GOT3 (cell line): ENCODE measurements around the gene KDM4F.
"Not testable (repeated sequence)": the region's sequence is repeated elsewhere in the genome, so short reads cannot be mapped to it uniquely, and the experiment has no call there.

Experiments
- DNase-seq: peaks from one replicate; lab custom pipeline; 2025; ENCODE audit warnings: mixed read lengths; lab: John Stamatoyannopoulos, UW

The KDM4F gene

GRCh38 chr11:95049122-95049521 is at the start of gene KDM4F:
TSS of gene KDM4F (plus strand) at chr11:95049422.
- DNase-seq, result not testable (repeated sequence)

GRCh38 chr11:95003716-95004115 is 45.5 kb upstream of the KDM4F start:
- no peak for DNase-seq

- no peak for DNase-seq
Observed at GRCh38 chr11:95005642-95006041, 43.6 kb upstream of the KDM4F start.

- DNase-seq, result no peak
Observed at GRCh38 chr11:95011376-95011775, 37.8 kb upstream of the KDM4F start.

- no peak for DNase-seq
Observed at GRCh38 chr11:95014184-95014821, 34.9 kb upstream of the KDM4F start.

- DNase-seq, result no peak
Observed at GRCh38 chr11:95016139-95016538, 33.1 kb upstream of the KDM4F start.

- DNase-seq, result not testable (repeated sequence)
Observed at GRCh38 chr11:95021468-95021867, 27.8 kb upstream of the KDM4F start.

GRCh38 chr11:95024958-95025357 is 24.3 kb upstream of the KDM4F start, which contains the start of gene KDM4E:
TSS of gene KDM4E (plus strand) at chr11:95025258. CDS start at chr11:95025558, 300 bp downstream.
- no peak for DNase-seq

- DNase-seq, result not testable (repeated sequence)
Observed at GRCh38 chr11:95025594-95025993, 23.6 kb upstream of the KDM4F start.

GRCh38 chr11:95028357-95028756 is 20.9 kb upstream of the KDM4F start:
- no peak for DNase-seq

- no peak for DNase-seq
Observed at GRCh38 chr11:95033051-95033450, 16.2 kb upstream of the KDM4F start.

GRCh38 chr11:95035316-95035715 is 13.9 kb upstream of the KDM4F start:
- no peak for DNase-seq

GRCh38 chr11:95037356-95038035 is 11.7 kb upstream of the KDM4F start:
- DNase-seq, result not testable (repeated sequence)

GRCh38 chr11:95042239-95042638 is 7.0 kb upstream of the KDM4F start:
- DNase-seq, result no peak

- no peak for DNase-seq
Observed at GRCh38 chr11:95042906-95043305, 6.3 kb upstream of the KDM4F start.

GRCh38 chr11:95044010-95044409 is 5.2 kb upstream of the KDM4F start:
- no peak for DNase-seq

- DNase-seq, result no peak
Observed at GRCh38 chr11:95045812-95046211, 3.4 kb upstream of the KDM4F start.

- DNase-seq, result no peak
Observed at GRCh38 chr11:95050595-95051202, 1.5 kb downstream of the KDM4F start.

GRCh38 chr11:95054356-95054755 is 5.1 kb downstream of the KDM4F start:
- no peak for DNase-seq

- DNase-seq, result no peak
Observed at GRCh38 chr11:95055283-95055897, 6.2 kb downstream of the KDM4F start.

GRCh38 chr11:95057959-95058358 is 8.7 kb downstream of the KDM4F start:
- DNase-seq, result no peak

- DNase-seq, result no peak
Observed at GRCh38 chr11:95058621-95059020, 9.4 kb downstream of the KDM4F start.

- DNase-seq, result no peak
Observed at GRCh38 chr11:95059046-95059445, 9.8 kb downstream of the KDM4F start.
